CD4-positive, alpha-beta memory T cell (primary cell): Measurements from ENCODE around the gene MFAP1. TPM values are rescaled to one million over a fixed set of nuclear protein-coding genes. Genes with fewer than 3 reads are reported as not detected.
A peak's percentile ranks its signal among the peaks of the same experiment; 100 is the strongest.

Source experiments
- CTCF ChIA-PET: fragments of 350-600 bp; sonication (Branson Sonifier 250); formaldehyde crosslinking; loops from one replicate; lab custom pipeline; 2021; ENCODE audit warnings: inconsistent platforms; ENCODE audit not compliant: partially characterized antibody; lab: Charles Lee
- POLR2A ChIA-PET: fragments of 350-600 bp; sonication (Branson Sonifier 250); formaldehyde crosslinking; loops from one replicate; lab custom pipeline; 2021; ENCODE audit not compliant: partially characterized antibody; lab: Charles Lee
- DNase-seq, 5 donors: peaks; one replicate each; pipeline versions ENCODE4 v3.0.0 to v3.0.0-alpha.2; 2020 to 2022; ENCODE audit warnings: mixed read lengths in 1 of 5
- H3K27ac ChIP-seq: one replicate; pipeline ENCODE4 v1.7.0; 2013; ENCODE audit warnings: low read depth, low read length
- H3K27me3 ChIP-seq: 2 replicates; pipeline ENCODE4 v1.7.0; 2013; ENCODE audit warnings: mild to moderate bottlenecking, low read length, moderate library complexity; ENCODE audit not compliant: insufficient read depth
- H3K36me3 ChIP-seq: 2 replicates; pipeline ENCODE4 v1.7.0; 2013; ENCODE audit warnings: mild to moderate bottlenecking, low read length, moderate library complexity; ENCODE audit not compliant: insufficient read depth
- H3K4me1 ChIP-seq: 2 replicates; pipeline ENCODE4 v1.7.0; 2013; ENCODE audit warnings: mild to moderate bottlenecking, low read length, moderate library complexity; ENCODE audit not compliant: insufficient read depth
- H3K4me3 ChIP-seq, 2 donors: one replicate each; pipeline ENCODE4 v1.7.0; 2013; ENCODE audit warnings: low read length in 2 of 2, mild to moderate bottlenecking in 1 of 2
- H3K9me3 ChIP-seq, 2 donors: one replicate each; pipeline ENCODE4 v1.7.0; 2013; ENCODE audit warnings: low read length in 2 of 2, control low read depth in 1 of 2; ENCODE audit not compliant: control insufficient read depth in 1 of 2
- H3K27ac Mint-ChIP-seq, 7 donors: one replicate each; pipeline ENCODE4 v1.8.0; 2020 to 2021; ENCODE audit warnings: mixed read lengths in 7 of 7, mild to moderate bottlenecking in 6 of 7, inconsistent platforms in 3 of 7, moderate library complexity in 3 of 7
- H3K27me3 Mint-ChIP-seq, 2 donors: one replicate each; pipeline ENCODE4 v1.8.0; 2020 to 2021; ENCODE audit warnings: mixed read lengths in 2 of 2
- H3K36me3 Mint-ChIP-seq, 2 donors: one replicate each; pipeline ENCODE4 v1.8.0; 2020 to 2021; ENCODE audit warnings: mixed read lengths in 2 of 2, inconsistent platforms in 1 of 2, mild to moderate bottlenecking in 1 of 2
- H3K4me1 Mint-ChIP-seq, 4 donors: one replicate each; pipeline ENCODE4 v1.8.0; 2020 to 2021; ENCODE audit warnings: mixed read lengths in 4 of 4, mild to moderate bottlenecking in 1 of 4
- H3K4me3 Mint-ChIP-seq, 8 donors: one replicate each; pipeline ENCODE4 v1.8.0; 2020 to 2021; ENCODE audit warnings: mixed read lengths in 8 of 8, mild to moderate bottlenecking in 7 of 8, moderate library complexity in 6 of 8, inconsistent platforms in 3 of 8
- H3K9me3 Mint-ChIP-seq, 8 donors: one replicate each; pipeline ENCODE4 v1.8.0; 2020 to 2021; ENCODE audit warnings: mixed read lengths in 8 of 8, mild to moderate bottlenecking in 5 of 8, inconsistent platforms in 3 of 8, moderate library complexity in 1 of 8
- intact Hi-C: fragments of 100-400 bp; cut with micrococcal nuclease; formaldehyde crosslinking; loops from one replicate; pipeline ENCODE4 v1.15.1; 2023
- polyA plus RNA-seq, 2 donors: library from polyadenylated mRNA; unstranded; fragments of 300-500 nt; fragmentation: Illumina TruSeq; gene quantifications; one replicate each; pipeline ENCODE4 v1.2.3, GENCODE V29; 2021
- total RNA-seq, 2 experiments: library from RNA; stranded (reverse); gene quantifications; one replicate each; pipeline ENCODE4 v1.2.3, GENCODE V29; 2021

The MFAP1 gene
- total and polyA plus RNA-seq, 4 experiments from 2014 or later: 5.4 to 25.9 (median 23.7) TPM

- Mint-ChIP-seq H3K27ac (peak overlapping the region; percentile 22 to 98 (median 86)), H3K4me1 (peaks cover 26 to 70% (median 48%) of the 10 kb centered on the region in 4 donors), H3K36me3 (peaks cover 44 to 68% of the 10 kb centered on the region in 2 donors), H3K9me3 (no peaks in the 10 kb centered on the region), H3K27me3 (no peaks in the 10 kb centered on the region), H3K4me3 (peak overlapping the region; percentile 59 to 97 (median 94))
- Histone ChIP-seq H3K4me3 (no peak overlapping the region), H3K27ac (peak overlapping the region; percentile 100), H3K4me1 (peaks cover 45% of the 10 kb centered on the region), H3K36me3 (peaks cover 43% of the 10 kb centered on the region), H3K9me3 (no peaks in the 10 kb centered on the region), H3K27me3 (no peaks in the 10 kb centered on the region)
- no peak for DNase-seq
- CTCF ChIA-PET: interaction anchor here (2.1 to 3.1 kb wide), 2 partner anchors 18 to 24 kb away, joined by 11 read pairs; partner anchors contain the start of gene ELL3
- POLR2A ChIA-PET: interaction anchor here (1.7 to 5.3 kb wide), 3 partner anchors 17 to 33 kb away, joined by 6 to 54 read pairs (median 28); partner anchors contain the start of genes ELL3 and MFAP1
- intact Hi-C loops: no loop called here
Observed at GRCh38 chr15:43794269-43795037, 30.0 kb downstream of the MFAP1 start.

GRCh38 chr15:43793647-43794046, 30.8 kb downstream of the MFAP1 start:
- Histone ChIP-seq H3K27me3 (no peaks in the 10 kb centered on the region), H3K4me1 (peaks cover 37% of the 10 kb centered on the region), H3K27ac (peak overlapping the region; percentile 100), H3K36me3 (peaks cover 35% of the 10 kb centered on the region), H3K4me3 (peak overlapping the region; percentile 97), H3K9me3 (no peaks in the 10 kb centered on the region)
- H3K36me3 Mint-ChIP-seq: peaks cover 38 to 61% of the 10 kb centered on the region in 2 donors
- intact Hi-C loops: loop anchor here (2.0 kb wide), 1 partner anchor 31 kb away; the partner anchor contains the start of gene MFAP1
- peaks cover 26 to 62% (median 43%) of the 10 kb centered on the region in 4 donors for H3K4me1 Mint-ChIP-seq
- no peak for DNase-seq
- H3K4me3 Mint-ChIP-seq: peak overlapping the region; percentile 93 to 97 (median 96)
- H3K27ac Mint-ChIP-seq: peak overlapping the region; percentile 22 to 98 (median 98)
- POLR2A ChIA-PET: interaction anchor here (0.6 to 5.3 kb wide), 10 partner anchors 9 to 495 kb away, joined by 3 to 62 read pairs (median 9); partner anchors contain the start of genes ELL3, GOLM2, HYPK and MFAP1
- H3K27me3 Mint-ChIP-seq: no peaks in the 10 kb centered on the region
- CTCF ChIA-PET: interaction anchor here (0.5 to 6.1 kb wide), 4 partner anchors 15 to 44 kb away, joined by 3 to 54 read pairs (median 3); partner anchors contain the start of gene ELL3
- H3K9me3 Mint-ChIP-seq: no peaks in the 10 kb centered on the region

- Histone ChIP-seq H3K27ac (peak overlapping the region; percentile 100), H3K27me3 (no peaks in the 10 kb centered on the region), H3K36me3 (peaks cover 34% of the 10 kb centered on the region), H3K9me3 (no peaks in the 10 kb centered on the region), H3K4me3 (peak overlapping the region; percentile 97), H3K4me1 (peaks cover 36% of the 10 kb centered on the region)
- H3K9me3 Mint-ChIP-seq: no peaks in the 10 kb centered on the region
- ChIA-PET POLR2A (interaction anchor here (0.6 to 5.3 kb wide), 12 partner anchors 10 to 496 kb away, joined by 3 to 62 read pairs (median 8); partner anchors contain the start of genes ELL3, GOLM2, HYPK and MFAP1), CTCF (interaction anchor here (0.5 to 6.1 kb wide), 4 partner anchors 15 to 43 kb away, joined by 3 to 54 read pairs (median 3); partner anchors contain the start of gene ELL3)
- DNase-seq: peak in 4 of 5 donors; percentile 20 to 24 (median 23)
- no peaks in the 10 kb centered on the region for H3K27me3 Mint-ChIP-seq
- H3K4me1 Mint-ChIP-seq: peaks cover 20 to 56% (median 37%) of the 10 kb centered on the region in 4 donors
- intact Hi-C loops: loop anchor here (1.0 to 2.0 kb wide), 4 partner anchors 7 to 47 kb away; partner anchors contain the start of genes HYPK, MFAP1, PDIA3 and SERINC4
- peak overlapping the region; percentile 97 to 99 (median 98) for H3K27ac Mint-ChIP-seq
- H3K4me3 Mint-ChIP-seq: peak overlapping the region; percentile 93 to 97 (median 96)
- peaks cover 32 to 55% of the 10 kb centered on the region in 2 donors for H3K36me3 Mint-ChIP-seq
Observed at GRCh38 chr15:43792761-43793476, 31.6 kb downstream of the MFAP1 start.

- Mint-ChIP-seq H3K27me3 (no peaks in the 10 kb centered on the region), H3K4me3 (peak within 1 kb of the TSS; percentile 93 to 97 (median 96)), H3K36me3 (peaks cover 32 to 52% of the 10 kb centered on the region in 2 donors), H3K9me3 (no peaks in the 10 kb centered on the region), H3K27ac (peak within 1 kb of the TSS; percentile 97 to 99 (median 98)), H3K4me1 (peaks cover 20 to 56% (median 37%) of the 10 kb centered on the region in 4 donors)
- ChIA-PET POLR2A (interaction anchor here (0.6 to 5.3 kb wide), 12 partner anchors 10 to 462 kb away, joined by 3 to 62 read pairs (median 8); partner anchors contain the start of genes ELL3, HYPK, MFAP1 and SERINC4), CTCF (interaction anchor here (1.0 to 6.1 kb wide), 3 partner anchors 14 to 22 kb away, joined by 3 to 54 read pairs (median 3); partner anchors contain the start of gene ELL3)
- Histone ChIP-seq H3K27ac (peak within 1 kb of the TSS; percentile 100), H3K4me1 (peaks cover 36% of the 10 kb centered on the region), H3K9me3 (no peaks in the 10 kb centered on the region), H3K4me3 (peak within 1 kb of the TSS; percentile 97), H3K36me3 (peaks cover 34% of the 10 kb centered on the region), H3K27me3 (no peaks in the 10 kb centered on the region)
- peak; percentile 97 to 100 (median 98) for DNase-seq
- intact Hi-C loops: loop anchor here (1.0 to 2.0 kb wide), 4 partner anchors 8 to 46 kb away; partner anchors contain the start of genes HYPK, MFAP1, PDIA3 and SERINC4
Observed at GRCh38 chr15:43791993-43792760, 32.3 kb downstream of the MFAP1 start, which contains the start of gene SERF2. SERF2 (plus strand) TSS chr15:43792320; CDS start chr15:43792377, 57 bp downstream.

GRCh38 chr15:43789409-43789808, 35.1 kb downstream of the MFAP1 start:
- Mint-ChIP-seq H3K4me3 (no peak overlapping the region), H3K36me3 (peaks cover 11 to 27% of the 10 kb centered on the region in 2 donors), H3K27me3 (no peaks in the 10 kb centered on the region), H3K9me3 (no peaks in the 10 kb centered on the region), H3K4me1 (peaks cover 14 to 30% (median 18%) of the 10 kb centered on the region in 4 donors), H3K27ac (peak overlapping the region in 1 of 7 donors; percentile 38)
- Histone ChIP-seq H3K4me3 (no peak overlapping the region), H3K27me3 (no peaks in the 10 kb centered on the region), H3K4me1 (peaks cover 21% of the 10 kb centered on the region), H3K36me3 (peaks cover 12% of the 10 kb centered on the region), H3K27ac (no peak overlapping the region), H3K9me3 (no peaks in the 10 kb centered on the region)
- ChIA-PET CTCF (interaction anchor here (0.7 to 6.1 kb wide), 3 partner anchors 12 to 19 kb away, joined by 3 to 54 read pairs (median 10); partner anchors contain the start of gene ELL3), POLR2A (interaction anchor here (0.5 to 1.1 kb wide), 2 partner anchors 12 to 113 kb away, joined by 3 to 4 read pairs; no protein-coding TSS in a partner anchor)
- intact Hi-C loops: no loop called here
- no peak for DNase-seq
